Thyroid gland (tissue), 4 donors: Measurements from ENCODE around the gene TSPAN10. TPM values are rescaled to one million over a fixed set of nuclear protein-coding genes. Genes with fewer than 3 reads are reported as not detected.

Experiments
- DNase-seq, 2 donors: peaks; one replicate each; pipeline ENCODE4 v3.0.0-alpha.2; 2019
- H3K27ac ChIP-seq, 3 donors: fragments of 200-600 bp; sonication (generic); 1 replicate in 2 of 3; 2 replicates in 1 of 3; pipeline ENCODE4 v1.5.1; 2016 to 2019; ENCODE audit warnings: mild to moderate bottlenecking in 1 of 3, moderate library complexity in 1 of 3
- H3K27me3 ChIP-seq: fragments of 200-600 bp; sonication (generic); one replicate; pipeline ENCODE4 v1.5.1; 2019
- H3K36me3 ChIP-seq, 2 donors: fragments of 200-600 bp; sonication (generic); one replicate each; pipeline ENCODE4 v1.5.1; 2016 to 2019
- H3K4me1 ChIP-seq, 2 donors: fragments of 200-600 bp; sonication (generic); one replicate each; pipeline ENCODE4 v1.5.1; 2017 to 2019
- H3K4me3 ChIP-seq, 3 donors: fragments of 200-600 bp; sonication (generic); replicated peaks in 1 of 3; 1 replicate in 2 of 3; 2 replicates in 1 of 3; pipeline ENCODE4 v1.5.1; 2016; ENCODE audit warnings: mild to moderate bottlenecking in 1 of 3
- H3K9me3 ChIP-seq: fragments of 200-600 bp; sonication (generic); one replicate; pipeline ENCODE4 v1.5.1; 2017
- CTCF ChIP-seq, 6 experiments: fragments of 200-600 bp in 3 of 6; fragments of 450-650 bp in 3 of 6; sonication (generic) in 3 of 6; IDR thresholded peaks; one replicate each; pipeline ENCODE4 v1.5.1; 2016 to 2019; ENCODE audit warnings: antibody characterized with exemption in 6 of 6, mild to moderate bottlenecking in 2 of 6, inconsistent platforms in 1 of 6, moderate library complexity in 1 of 6
- POLR2A ChIP-seq, 2 donors: fragments of 450-650 bp; IDR thresholded peaks; one replicate each; pipeline ENCODE4 v1.6.1; 2017; ENCODE audit warnings: antibody characterized with exemption in 2 of 2, mild to moderate bottlenecking in 2 of 2, moderate library complexity in 1 of 2
- WGBS, 2 donors: methylation state at CpG; one replicate each; pipeline ENCODE4 v1.1.5; 2017; 5-methylcytosine and 5-hydroxymethylcytosine counted together
- intact Hi-C: fragments of 100-400 bp; cut with DNase I; formaldehyde crosslinking; loops from one replicate; pipeline ENCODE4 v1.15.1; 2023
- total RNA-seq, 4 donors: library from RNA; depleted of rRNA; stranded (reverse); fragments of >200 nt; gene quantifications; one replicate each; pipeline ENCODE4 v1.2.3, GENCODE V29; 2016

TSPAN10 gene
- total RNA-seq, 4 donors from 2014 or later, result 0.29 to 2.6 (median 0.40) TPM; not detected in 1

GRCh38 chr17:81607431-81607830 is 29.6 kb upstream of the TSPAN10 start:
- H3K27me3 ChIP-seq, result no peaks in the 10 kb centered on the region
- 85 to 88% methylated on average over 6 of the region's 6 CpGs for WGBS, 2 donors

GRCh38 chr17:81608082-81608481 is 28.9 kb upstream of the TSPAN10 start:
- H3K27me3 ChIP-seq, result no peaks in the 10 kb centered on the region
- no peak overlapping the region for H3K27ac ChIP-seq
- H3K4me1 ChIP-seq, result no peaks in the 10 kb centered on the region
- TF ChIP-seq POLR2A (IDR thresholded peaks at IDR 0.05), result no peak
- no peak for TF ChIP-seq CTCF (IDR thresholded peaks at IDR 0.05)
- WGBS, 2 donors, result 96 to 98% methylated on average over 4 of the region's 4 CpGs
- DNase-seq, result no peak
- H3K9me3 ChIP-seq, result no peaks in the 10 kb centered on the region
- H3K36me3 ChIP-seq, result peaks cover 53 to 66% of the 10 kb centered on the region in 2 donors
- intact Hi-C loops, result loop anchor here (10.0 kb wide), 1 partner anchor 63 kb away; no protein-coding TSS in a partner anchor
- H3K4me3 ChIP-seq, result no peak overlapping the region

More at GRCh38 chr17:81607431-81607830, 29.6 kb upstream of the TSPAN10 start:
- Histone ChIP-seq H3K4me1 (no peaks in the 10 kb centered on the region), H3K9me3 (no peaks in the 10 kb centered on the region), H3K36me3 (peaks cover 51 to 70% of the 10 kb centered on the region in 2 donors), H3K4me3 (no peak overlapping the region), H3K27ac (no peak overlapping the region)
- DNase-seq, result no peak
- intact Hi-C loops, result loop anchor here (10.0 kb wide), 1 partner anchor 63 kb away; no protein-coding TSS in a partner anchor
- TF ChIP-seq CTCF (IDR thresholded peaks at IDR 0.05), result no peak
- TF ChIP-seq POLR2A (IDR thresholded peaks at IDR 0.05), result no peak

- Histone ChIP-seq H3K27ac (no peak overlapping the region), H3K9me3 (no peaks in the 10 kb centered on the region), H3K27me3 (no peaks in the 10 kb centered on the region), H3K4me1 (no peaks in the 10 kb centered on the region), H3K4me3 (no peak overlapping the region), H3K36me3 (peaks cover 53 to 61% of the 10 kb centered on the region in 2 donors)
- DNase-seq, result no peak
- WGBS, 2 donors, result 91 to 96% methylated on average over 13 of the region's 13 CpGs
- intact Hi-C loops, result loop anchor here (10.0 kb wide), 1 partner anchor 64 kb away; no protein-coding TSS in a partner anchor
- no peak for TF ChIP-seq CTCF (IDR thresholded peaks at IDR 0.05)
- no peak for TF ChIP-seq POLR2A (IDR thresholded peaks at IDR 0.05)
Observed at GRCh38 chr17:81608605-81609004, 28.4 kb upstream of the TSPAN10 start.

- intact Hi-C loops, result loop anchor here (10.0 kb wide), 1 partner anchor 65 kb away; no protein-coding TSS in a partner anchor
- Histone ChIP-seq H3K36me3 (peaks cover 43 to 51% of the 10 kb centered on the region in 2 donors), H3K27ac (no peak overlapping the region), H3K9me3 (no peaks in the 10 kb centered on the region), H3K27me3 (no peaks in the 10 kb centered on the region), H3K4me3 (no peak overlapping the region), H3K4me1 (no peaks in the 10 kb centered on the region)
- 92 to 95% methylated on average over 19 of the region's 19 CpGs for WGBS, 2 donors
- TF ChIP-seq CTCF (IDR thresholded peaks at IDR 0.05) (no peak), POLR2A (IDR thresholded peaks at IDR 0.05) (no peak)
- no peak for DNase-seq
Observed at GRCh38 chr17:81609541-81610311, 27.3 kb upstream of the TSPAN10 start.
